HT1080 (cell line): ENCODE data around the gene ZNF205. TPM values are rescaled to one million over a fixed set of nuclear protein-coding genes. Genes with fewer than 3 reads are reported as not detected.

Source experiments
- DNase-seq: peaks from one replicate; pipeline ENCODE4 v3.0.0-alpha.2; 2015; ENCODE audit warnings: low read depth
- total RNA-seq: library from RNA; depleted of rRNA; stranded (reverse); fragments of >200 nt; shearing (Covaris generic); gene quantifications from 2 replicates; pipeline ENCODE4 v1.2.3, GENCODE V29; 2014

Gene ZNF205
- total RNA-seq, 1 experiment from 2014 or later = 15.3 TPM

DNA sequence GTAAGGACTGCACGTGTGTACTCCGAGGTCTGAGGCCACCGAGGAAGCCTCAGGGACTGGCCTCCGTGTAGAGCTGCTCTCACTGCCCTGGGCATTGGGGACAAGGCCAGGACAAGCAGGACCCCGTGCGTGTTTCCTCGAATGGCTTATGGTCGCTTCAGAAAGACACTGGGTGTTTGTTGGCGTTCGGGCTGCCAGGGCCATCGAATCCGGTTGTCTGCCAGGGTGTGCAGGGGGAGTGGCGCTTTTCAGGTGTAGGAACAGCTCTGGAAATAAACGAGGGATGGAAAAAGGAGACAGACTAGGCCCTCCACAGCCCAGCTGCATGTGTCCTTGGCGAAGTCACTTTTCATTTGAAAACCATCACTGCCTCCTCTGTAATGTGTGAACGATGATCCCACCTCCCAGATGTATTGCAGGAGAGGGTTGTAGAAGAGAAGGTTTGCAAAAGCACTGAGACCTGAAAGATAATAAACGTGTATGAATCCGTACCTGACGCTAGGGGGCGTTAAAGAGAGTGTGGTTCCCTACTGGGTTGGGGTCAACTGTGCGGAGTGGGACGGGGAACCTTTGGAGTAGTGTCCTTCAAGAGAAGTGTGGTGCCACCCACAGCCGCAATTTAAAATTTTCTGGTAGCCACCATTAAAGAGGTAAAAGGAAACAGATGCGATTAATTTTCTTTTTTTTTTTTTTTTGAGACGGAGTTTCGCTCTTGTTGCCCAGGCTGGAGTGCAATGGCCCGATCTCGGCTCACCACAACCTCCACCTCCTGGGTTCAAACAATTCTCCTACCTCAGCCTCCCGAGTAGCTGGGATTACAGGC lies 11.2 kb upstream of the ZNF205 start:
- no peak for DNase-seq

DNA sequence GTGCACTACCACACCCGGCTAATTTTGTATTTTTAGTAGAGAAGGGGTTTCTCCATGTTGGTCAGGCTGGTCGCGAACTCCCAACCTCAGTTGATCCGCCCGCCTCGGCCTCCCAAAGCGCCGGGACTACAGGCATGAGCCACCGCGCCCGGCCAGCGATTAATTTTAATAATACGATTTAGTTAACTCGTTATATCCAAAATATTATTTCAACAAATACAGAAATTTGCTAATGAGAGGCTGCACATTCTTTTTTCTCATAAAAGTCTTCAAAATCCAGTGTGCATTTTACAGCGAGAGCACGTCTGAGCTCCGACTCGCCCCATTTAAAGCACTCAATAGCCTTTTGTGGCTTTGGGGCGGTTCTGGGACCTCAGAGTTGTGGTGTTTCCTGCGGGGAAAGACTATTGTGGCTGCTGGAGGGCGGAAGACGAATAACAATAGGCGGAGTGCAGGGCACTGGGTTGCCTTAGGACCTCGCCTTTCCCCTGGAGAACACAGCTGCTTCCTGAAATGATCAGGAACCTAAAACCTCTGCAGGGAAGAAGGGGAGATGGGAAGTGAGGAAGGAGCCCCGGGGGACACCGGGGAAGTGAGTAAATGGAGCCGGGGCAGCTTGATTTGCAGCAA lies 10.4 kb upstream of the ZNF205 start:
- no peak for DNase-seq

DNA sequence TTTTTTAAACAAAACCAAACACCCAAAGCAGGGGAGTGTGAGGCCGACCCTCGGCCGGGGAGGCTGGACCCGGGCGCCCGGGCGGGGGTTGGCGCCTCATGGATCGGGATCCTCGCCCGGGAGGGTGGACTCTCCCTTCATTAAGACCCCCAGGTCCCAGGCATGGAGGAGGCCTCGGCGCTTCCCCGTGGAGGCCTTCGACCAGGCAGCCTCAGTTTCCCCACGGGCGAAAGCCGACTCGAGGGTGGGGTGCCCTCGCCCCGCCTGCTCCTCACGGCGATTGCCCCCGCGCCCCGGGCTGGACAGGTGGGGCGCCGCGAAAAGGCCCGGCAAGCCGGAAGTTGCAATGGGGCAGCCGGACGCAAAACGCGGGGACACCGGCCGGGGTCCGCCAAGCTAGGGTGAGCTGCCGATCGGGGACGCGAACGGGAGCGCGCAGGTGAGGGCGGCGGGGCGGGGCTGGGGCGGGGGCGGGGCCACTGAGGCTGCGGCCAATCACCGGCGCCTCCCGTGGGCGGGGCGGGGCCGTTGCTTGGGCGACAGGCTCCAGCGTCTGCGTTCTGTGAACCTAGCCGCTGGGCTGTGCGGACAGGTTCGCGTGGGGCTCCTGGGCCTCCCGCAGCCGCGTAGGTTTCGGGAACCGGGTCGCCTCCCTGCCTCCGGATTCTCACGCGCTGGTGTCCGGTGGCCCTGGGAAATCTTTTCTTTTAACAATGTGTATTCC lies 6.0 kb upstream of the ZNF205 start:
- peak; percentile 83 for DNase-seq

DNA sequence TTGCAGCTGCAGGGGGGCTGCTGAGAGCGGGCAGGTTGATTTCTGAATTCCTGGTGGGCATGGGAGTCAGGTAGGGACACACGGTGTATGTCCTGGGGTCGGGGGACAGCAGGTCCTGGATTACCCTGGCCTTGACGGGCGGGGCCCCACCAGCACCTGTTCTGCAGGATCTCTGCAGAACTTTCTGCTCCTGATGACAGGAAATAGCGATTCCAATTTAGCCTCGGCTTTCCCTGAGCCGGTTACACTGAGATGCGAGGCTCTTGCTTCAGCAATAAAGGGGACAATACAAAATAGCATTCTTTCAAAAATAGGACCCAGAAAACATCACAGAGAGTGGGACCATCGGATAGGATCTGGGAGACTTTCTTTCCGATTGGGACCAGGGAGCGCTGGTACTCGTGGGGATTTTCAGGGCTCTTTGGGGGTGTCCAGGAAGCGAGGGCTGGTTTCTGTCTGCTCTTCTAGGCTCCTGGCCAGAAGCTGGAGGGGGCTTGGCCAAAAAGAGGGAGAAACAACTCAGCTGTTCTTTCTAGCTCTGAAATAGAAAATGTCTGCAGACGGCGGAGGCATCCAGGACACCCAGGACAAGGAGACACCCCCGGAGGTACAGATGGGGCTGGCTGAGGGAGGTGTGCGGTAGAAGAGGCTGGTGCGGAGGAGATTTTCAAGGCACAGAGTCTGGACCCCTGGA lies 642 bp downstream of the ZNF205 start:
- DNase-seq = no peak

DNA sequence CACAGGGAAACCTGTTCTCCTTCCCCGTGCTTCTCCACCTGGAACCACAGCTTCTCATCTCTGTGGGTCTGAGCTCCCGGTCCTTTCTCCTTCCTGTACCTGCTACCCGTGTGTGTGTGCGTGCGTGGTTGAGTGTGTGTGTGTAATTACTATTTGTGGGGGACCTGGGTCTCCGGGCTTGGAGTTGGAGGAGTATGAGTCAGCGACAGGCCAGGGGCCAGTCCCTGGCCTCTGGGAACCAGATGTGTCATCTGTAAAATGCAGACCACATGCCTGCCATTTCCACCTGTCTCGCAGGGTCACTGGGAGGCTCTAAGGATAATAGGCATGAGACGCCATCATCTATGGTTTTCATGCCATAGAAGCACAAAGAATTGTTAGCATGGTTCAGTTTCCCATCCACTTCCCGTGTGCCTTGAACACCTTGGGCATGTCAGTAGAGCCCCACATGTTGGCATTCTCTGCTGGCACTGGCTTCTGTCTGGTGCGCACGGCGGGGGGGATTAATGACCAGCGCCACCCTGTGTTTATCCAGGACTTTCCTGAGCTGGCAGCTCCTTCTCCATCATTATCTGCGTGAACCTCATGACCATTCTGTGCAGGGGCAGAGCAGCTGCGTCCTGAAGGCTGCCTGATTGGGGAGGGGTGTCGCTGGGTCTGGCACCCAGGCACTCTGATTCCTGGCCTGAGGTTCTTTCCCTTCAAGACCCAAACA lies 1.5 kb downstream of the ZNF205 start:
- peak; percentile 56 for DNase-seq

DNA sequence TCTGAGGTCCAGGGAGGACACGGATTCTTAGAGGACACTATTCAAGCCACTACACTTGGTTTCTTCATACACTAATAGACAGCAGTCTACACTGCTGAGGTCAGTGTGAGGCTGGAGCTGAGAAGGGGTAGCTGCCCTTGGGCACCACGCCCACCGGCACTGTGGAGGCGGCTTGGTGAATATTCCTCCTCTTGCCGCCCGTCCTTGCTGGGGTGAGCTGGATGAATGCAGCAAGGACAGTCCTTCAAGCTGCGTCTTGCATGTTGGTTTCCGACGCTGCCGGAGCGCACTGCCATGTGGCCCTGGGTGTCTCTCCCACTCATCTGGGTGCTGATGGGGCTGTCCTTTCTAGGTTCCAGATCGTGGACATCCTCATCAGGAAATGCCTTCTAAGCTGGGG lies 2.6 kb downstream of the ZNF205 start:
- no peak for DNase-seq

DNA sequence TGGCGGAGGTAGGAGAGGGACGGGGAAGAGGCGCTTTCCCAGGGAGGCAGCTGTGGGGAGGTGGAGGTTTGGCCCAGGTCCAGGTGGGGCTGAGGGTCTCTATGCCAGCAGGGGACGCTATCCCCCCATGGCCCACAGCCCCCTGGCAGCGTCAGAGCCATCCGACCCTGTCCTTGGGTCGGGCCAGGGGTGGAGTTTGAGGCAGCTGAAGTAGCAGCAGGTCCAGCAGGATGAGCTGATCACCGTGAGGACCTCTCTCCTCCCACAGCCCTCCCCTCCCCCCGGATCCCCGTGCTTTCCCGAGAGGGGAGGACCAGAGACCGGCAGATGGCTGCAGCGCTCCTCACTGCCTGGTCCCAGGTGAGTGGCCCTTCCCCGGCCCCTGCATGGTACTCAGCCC lies 3.2 kb downstream of the ZNF205 start:
- DNase-seq = no peak

DNA sequence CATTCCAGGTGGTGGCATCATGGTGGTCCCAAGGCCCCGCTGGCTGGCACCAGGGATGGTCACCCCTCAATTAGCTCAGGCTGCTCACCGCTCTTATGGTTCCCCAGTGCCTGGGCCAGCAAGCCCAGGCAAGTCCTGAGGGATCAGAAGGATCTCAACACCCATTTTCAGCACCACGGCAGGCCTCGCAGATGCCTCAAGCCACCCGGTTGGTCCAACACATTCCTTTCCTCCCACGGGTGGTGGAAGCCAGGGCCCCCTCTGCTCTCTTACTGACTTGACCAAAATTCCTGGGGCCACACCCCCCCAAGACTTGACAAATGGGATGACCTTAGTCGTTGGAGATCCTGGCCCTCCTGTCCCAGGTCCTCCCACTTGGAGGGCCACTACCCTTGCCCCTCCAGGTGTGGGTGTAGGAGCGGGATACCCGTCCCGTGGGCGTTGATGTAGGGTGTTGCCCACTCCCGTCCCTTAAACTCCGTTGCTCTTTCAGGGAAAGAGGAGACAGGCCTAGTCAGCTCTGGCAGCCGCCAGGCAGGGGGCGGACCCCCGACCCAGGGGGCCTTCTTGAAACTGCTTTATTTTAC lies 5.9 kb downstream of the ZNF205 start:
- DNase-seq = no peak

DNA sequence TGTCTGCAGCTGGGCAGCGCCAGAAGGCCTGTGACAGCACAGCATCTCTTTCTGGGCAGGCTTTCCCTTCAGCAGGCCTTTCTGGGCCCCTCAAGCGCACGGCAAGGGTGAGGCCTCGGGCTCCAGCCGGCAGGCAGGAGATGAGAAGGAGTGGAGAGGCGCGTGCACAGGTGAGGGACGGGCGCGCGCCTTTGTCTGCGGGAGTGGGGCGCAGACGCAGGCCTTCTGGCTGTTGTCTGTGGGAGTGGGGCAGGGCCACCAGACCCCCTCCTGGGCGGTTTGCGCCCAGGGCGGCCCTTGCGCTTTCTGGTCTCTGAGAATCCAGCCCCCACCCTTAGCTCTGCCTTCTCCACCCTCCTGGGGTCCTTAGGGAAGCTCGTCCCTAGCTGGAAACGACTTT lies 6.5 kb downstream of the ZNF205 start:
- DNase-seq = no peak

DNA sequence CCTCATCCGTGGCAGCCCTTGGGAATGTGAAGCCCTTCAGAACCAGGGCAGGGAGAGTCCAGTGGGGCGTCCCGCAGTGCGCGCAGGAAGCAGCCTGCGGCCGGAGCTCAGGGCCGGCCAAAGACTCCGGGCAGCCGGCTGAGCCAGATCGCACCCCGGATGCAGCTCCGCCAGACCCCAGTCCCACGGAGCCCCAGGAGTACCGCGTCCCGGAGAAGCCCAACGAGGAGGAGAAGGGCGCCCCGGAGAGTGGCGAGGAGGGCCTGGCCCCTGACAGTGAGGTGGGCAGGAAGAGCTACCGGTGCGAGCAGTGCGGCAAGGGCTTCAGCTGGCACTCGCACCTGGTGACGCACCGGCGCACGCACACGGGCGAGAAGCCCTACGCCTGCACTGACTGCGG lies 6.9 kb downstream of the ZNF205 start:
- DNase-seq = no peak

DNA sequence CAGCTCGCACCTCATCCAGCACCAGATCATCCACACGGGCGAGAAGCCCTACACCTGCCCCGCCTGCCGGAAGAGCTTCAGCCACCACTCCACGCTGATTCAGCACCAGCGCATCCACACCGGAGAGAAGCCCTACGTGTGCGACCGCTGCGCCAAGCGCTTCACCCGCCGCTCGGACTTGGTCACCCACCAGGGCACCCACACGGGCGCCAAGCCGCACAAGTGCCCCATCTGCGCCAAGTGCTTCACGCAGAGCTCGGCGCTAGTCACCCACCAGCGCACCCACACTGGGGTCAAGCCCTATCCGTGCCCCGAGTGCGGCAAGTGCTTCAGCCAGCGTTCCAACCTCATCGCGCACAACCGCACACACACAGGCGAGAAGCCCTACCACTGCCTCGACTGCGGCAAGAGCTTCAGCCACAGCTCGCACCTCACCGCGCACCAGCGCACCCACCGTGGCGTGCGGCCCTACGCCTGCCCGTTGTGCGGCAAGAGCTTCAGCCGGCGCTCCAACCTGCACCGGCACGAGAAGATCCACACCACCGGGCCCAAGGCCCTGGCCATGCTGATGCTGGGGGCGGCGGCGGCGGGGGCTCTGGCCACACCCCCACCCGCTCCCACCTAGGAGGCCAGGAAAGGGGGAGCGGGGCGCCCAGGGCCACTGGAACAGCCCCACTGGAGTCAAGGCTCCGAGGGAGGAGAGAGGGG lies 7.5 kb downstream of the ZNF205 start:
- DNase-seq = no peak

DNA sequence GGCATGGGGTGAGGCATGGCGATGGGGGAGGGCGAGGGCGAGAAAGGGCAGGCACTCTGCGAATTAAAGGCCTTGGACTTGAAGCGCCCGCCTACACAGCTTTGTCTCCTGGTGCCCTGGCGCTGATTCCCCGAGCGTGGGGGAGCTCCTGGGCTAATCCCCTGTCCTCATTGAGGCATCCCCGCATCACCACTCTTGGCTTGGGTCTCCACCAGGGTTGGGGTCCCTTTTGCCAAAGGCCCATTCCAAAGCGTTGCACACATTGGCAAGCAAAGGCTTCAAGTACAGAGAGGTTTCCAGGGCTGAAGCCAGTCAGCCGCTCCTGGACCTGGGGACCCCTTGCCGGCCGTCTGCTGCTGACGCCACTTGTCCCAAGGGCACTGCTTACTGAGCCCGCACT lies 8.0 kb downstream of the ZNF205 start:
- no peak for DNase-seq

DNA sequence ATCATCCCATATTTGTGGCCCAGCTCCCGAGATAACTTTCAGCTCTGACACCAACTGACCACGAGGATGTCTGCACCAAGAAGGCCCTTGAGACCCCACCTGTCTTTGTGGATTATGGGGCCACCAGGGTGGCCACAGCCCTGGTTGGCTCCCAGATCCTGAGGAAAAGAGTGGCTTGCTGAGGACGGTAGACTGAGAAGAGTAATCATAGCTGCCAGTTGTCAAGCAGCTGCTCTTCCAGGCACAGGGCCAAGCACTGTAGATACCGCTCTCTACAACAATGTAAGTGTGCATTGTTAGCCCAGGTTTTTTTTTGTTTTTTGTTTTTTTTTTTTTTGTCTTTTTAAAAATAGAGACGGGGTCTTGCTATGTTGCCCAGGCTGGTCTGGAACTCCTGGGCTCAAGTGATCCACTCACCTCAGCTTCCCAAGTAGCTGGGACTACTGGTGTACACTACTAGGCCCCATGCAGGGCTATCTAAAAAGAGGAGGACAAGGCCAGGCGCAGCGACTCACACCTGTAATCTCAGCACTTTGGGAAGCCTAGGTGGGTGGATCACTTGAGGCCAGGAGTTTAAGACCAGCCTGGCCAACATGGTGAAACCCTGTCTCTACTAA lies 9.6 kb downstream of the ZNF205 start:
- no peak for DNase-seq

DNA sequence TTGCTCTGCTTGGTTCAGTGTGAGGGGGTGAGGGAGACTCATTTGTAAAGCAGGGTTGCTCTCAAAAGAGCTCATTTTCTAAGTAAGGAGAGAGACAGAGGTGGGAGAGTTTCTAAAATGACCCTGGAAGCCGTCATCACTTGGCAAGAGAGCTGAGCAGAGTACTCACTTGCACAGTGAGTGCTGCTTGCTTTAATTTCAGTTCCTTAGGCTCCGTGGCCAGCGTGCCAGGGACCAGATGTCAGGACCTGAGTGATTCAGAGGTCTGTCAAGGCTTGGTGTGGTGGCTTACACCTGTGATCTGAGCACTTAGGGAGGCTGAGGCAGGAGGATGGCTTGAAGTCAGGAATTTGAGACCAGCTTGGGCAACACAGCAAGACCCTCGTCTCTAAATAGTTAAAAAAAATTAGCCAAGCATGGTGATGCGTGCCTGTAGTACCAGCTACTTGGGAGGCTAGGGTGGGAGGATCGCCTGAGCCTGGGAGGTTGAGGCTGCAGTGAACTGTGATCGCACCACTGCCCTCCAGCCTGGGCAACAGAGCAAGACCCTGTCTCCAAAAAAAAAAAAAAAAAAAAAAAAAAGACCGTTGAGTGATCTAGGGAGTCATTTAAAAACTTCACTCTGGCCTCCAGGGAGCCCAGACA lies 10.7 kb downstream of the ZNF205 start:
- no peak for DNase-seq

DNA sequence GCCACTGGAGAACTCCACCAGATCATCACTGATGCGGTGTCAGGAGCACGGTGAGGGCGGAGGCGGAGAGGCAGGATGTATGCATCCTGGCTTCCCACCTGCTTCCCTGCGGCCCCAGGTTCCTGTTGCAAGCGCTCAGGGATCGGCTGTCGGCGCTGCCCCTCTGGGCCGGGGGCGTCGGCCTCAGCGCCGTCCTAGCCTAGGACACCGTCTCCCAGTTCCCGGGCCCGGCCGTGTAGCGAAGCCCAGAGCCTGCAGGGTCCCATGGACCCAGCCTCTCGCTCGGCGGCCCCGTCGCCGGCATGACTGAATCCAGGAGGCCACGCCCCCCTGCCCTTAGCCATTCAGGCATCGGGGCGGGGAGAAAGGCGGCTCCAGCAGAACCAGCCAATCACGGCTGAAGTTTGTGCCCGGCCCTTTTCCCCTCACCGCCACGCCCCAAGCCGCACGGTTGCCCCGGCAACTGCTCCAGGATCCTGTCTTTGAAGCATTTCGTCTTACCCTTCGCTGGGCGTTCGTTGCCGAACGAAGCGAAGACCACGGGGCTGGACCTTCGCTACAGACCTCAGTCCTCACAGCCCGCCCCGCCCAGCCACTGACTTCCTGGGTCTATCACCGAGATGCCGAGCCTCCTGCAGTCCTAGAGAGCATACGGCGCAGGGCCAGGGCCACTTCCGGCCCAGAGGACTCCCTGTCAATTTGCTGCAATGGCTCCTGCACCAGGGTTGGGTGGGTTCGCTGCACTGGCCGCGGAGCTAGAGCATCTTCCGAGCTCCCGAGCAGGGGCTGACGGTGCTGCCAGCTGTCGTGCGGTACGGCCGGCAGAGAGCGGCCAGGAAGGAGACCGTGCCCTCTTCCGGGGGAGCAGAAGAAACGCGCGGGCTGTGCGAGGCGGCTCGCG lies 11.8 kb downstream of the ZNF205 start:
- peak; percentile 96 for DNase-seq

DNA sequence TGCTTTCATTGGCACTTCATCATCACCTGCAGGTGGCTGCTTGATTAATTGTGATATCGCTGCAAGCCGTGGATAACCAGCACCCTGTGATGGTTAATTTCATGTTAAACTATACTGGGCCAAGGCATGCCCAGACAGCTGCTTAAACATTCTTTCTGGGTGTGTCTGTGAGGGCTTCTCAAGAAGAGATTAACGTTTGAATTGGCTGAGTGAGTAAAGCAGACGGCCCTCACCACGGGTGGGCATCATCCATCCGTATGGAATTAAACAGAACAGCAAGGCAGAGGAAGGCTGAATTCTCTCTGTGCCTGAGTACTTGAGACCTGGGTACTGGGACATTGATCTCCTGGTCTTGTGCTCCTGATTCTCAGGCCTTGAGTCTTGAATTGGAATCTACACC lies 15.4 kb downstream of the ZNF205 start:
- no peak for DNase-seq

DNA sequence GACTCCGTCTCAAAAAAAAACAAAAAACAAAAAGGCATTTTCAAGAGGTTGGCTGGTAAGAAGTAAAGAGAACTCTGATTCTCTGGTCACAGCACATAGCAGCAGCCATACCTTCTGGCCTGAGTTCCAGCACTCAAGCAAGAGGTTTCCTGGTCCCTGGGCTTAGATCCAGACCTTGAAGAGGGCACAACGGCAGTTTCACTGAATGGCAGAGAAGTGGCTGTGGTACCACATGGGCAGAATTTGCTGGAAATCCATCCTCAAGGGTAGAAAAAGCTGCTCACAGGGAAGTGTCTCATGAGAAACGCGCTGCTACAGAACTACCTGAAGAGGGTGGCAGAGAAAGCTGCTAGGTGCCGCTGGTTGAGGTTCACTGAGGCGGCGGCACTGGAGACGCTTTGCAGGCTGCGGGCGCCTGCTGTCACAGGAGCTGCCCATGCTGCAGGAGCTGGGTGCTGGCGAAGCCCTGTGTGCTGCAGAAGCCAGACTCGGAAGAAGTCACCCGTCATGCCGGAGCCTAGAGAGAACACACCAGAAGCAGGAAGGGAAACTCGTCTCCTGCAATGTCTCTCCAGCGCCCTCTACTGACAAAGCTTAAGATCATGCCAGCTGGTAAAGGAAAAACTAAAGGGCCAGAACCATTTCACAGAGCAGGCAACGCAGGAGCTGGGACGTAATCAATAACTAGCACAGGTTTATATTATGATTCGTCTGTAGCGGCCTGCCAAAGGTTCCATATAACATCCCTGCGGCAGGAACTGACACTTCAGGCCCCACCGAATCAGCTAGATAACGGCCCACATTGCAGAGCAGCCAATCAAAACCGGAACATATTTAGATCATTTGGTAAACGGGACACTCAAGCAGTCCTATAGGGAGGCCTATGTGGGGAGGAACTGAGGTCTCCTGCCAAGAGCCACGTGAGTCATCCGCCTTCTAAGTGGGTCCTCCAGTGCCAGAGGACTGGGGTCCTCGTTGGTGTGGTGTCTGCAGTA lies 17.0 kb downstream of the ZNF205 start:
- DNase-seq = peak; percentile 72
